ENCODE results near the gene RAP1GAP2.

Gene RAP1GAP2

DNA sequence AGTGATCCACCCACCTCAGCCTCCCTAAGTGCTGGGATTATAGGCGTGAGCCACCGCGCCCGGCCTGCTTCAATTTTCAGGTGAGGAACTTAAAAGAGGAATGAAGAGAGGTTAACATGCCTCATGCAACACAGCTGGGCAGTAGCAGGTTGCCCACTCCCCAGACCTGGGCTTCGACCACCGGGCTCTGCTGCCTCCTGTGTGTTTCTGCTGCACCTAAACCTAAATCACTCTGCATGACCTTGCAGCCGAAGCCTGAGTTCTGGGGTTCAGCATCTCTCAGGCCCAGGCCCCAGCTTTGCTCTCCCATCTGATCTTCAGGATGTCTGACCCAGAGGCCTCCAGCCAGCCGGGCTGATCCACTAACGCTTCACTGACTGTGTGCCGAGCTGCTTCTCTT, 154.6 kb downstream of the RAP1GAP2 start:
- DNase-seq: no peak

DNA sequence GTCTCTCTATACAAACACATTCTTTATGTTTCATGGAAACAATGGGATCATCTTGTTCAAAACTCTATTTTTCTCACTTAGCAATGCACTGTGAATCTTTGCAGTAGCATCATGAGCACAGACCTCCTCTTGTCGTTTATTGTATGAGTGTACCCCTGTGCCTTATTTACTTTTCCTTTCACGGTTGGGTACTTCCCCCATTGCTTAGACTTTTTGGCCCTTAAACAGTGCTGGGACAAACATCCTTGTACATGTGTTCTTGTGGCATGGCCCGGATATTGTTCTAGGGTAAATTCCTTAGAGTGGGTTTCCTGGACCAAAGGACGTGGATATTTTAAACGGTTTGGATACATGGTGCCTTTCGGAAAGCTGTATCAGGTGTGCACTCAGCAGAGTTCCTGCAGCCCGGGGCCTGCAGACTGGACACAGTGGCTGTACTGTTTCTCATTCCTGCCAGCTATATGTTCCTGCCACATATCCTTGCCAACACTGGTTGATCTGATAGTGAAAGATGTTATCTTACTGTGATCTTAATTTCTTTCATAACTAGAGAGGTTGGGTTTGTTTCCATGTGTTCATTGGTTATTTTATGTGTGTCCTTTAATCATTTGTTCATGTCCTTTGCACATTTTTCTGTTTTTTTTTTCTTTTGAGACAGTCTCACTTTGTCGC, 156.1 kb downstream of the RAP1GAP2 start:
- no peak for DNase-seq

DNA sequence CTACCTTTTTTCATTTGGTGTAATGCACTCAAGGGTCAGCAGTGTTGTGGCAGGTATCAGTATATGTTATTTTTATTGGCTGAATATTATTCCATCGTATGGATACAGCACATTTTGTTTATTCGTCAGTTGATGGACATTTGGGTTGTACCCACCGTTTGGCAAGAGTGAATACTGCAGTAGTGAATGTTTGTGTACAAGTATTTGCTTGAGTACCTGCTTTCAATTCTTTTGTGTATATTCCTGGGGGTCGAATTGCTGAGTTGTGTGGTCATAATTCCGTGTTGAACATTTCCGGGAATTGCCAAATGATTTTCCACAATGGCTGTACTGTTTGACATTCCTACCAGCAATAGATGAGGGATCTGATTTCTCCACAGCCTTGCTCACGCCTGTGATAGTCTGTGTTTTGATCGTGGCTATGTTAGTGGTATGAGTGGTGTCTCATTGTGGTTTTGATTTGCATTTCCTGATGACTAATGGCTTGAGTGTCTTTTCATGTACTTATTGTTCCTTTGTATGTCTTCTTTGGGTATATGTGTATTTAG, 158.7 kb downstream of the RAP1GAP2 start:
- no peak for DNase-seq

DNA sequence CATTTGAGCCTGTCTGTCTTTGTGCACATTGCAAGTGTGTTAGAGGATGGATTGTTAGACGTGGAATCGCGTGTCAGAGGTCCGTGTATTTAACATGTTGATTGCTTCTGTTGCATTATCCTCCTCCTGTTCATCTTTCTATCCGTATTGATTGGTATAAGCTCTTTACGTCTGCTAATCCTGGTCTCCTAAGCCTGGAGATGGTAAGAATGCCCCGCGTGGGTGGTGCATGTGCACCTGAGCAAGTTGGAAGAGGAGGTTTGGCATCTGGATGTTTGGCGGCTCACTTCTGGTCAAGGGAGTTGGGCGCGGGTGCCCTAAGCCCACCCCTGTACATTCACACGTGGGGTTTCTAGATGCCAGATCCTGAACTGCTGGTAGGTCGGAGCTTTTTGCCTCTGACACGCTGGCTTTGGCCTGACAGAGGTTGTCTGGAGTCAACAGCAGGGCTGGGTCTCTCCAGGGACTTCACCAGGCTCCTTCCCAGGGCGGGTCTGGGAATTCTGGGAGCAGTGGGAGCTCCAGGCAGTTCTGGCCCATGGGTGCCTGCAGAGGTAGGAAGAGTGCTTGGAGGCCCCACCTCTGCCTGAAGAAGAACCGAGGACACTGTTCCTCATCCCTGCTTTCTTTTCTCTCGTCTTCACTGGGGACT, 159.8 kb downstream of the RAP1GAP2 start:
- DNase-seq: no peak

DNA sequence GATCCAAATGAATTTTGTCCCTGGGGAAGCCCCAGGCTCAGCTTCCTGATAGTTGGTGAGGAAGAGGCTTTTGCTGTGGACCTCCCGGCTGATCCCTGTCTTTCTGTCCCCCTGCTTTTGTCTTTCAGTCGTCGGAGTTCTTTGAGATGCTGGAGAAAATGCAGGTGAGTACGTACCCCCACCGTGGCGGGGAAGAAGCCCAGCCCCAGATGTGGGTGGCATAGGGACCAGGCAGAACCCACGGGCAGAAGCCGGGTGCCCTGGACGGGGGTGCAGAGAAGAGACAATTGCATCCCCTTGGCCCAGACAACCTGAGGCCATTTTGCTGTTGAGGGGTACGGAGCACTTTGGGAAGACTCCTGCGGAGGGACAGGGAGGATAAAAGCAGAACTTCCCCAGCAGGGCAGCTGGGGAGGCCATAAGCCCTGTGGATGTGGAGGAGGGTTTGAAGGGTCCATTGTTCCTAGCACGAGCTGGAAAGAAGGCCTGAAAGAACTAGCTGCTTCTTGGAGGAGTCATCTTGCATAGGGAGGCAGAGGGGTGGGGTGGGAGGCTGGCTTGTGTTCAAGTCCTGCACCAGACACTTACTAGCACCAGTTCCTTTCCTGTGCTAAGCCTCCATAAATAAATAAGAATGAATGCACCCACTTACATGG, 161.5 kb downstream of the RAP1GAP2 start:
- no peak for DNase-seq

DNA sequence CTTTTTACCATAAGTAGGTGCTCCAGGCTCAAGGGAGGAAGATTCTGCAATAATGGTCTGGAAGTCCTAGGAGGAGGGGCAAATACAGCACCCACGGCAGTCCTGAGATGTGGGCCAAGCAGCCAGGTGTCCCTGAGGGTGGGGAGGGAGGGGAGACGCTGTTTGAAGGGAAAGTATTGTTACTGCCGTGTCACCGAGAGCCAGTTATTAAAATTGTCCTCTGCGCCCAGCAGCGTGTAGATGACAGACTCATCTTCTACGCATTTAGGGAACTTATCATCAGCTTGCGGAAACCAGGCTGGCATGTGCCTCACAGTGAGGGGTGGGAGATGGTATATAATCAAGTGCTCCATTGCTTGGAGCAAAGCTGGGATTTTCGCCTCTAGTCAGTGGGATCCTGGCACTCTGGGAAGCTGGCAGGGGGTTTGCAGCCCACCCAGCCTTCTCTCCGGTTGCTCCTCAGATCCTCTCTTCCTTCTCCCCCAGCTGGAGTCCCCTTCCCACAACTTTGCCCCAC, 162.5 kb downstream of the RAP1GAP2 start:
- no peak for DNase-seq

DNA sequence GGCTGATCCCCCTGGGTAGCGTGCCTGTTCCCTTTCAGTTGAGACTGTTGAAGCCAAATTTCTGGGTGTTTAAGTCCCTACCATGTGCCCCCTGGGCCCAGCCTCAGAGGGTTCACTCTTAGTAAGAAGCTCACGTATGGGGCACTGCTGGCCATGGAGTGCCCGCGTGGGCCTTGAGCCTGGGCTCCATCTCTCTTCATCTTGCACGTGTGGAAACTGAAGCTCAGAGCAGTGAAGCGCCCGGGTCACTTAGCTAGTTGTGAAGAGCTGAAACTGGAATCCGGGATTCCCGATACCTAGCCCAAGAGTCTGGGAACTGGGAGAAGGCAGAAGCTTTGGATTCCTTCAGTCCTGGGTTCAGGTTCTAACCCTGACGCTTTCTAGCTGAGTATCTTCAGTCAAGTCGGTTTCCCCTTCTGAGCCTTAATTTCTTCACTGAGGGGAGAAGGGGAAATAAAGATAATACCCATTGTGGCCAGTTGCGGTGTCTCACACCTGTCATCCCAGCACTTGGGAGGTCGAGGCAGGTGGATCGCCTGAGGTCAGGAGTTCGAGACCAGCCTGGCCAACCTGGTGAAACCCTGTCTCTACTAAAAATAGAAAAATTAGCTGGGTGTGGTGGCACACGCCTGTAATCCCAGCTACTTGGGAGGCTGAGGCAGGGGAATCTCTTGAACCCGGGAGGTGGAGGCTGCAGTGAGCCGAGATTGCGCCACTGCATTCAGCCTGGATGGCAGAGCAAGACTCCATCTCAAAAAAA, 163.3 kb downstream of the RAP1GAP2 start:
- DNase-seq: no peak

DNA sequence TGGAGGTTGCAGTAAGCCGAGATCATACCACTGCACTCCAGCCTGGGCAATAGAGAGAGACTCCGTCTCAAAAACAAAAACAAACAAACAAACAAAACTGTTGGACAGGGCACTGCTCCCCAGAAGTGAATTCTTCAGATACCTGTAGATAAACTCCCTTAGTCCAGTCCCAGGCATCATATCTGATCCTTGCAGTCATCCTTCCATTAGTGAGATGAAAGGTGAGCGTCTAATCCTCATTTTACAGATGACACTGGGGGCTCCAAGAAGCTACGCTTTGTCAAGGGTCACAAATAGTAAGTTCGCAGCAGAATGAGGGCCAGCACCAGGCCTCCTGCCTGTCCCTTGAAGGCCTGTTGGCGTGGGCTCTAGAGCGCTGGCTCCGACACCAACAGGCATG, 165.2 kb downstream of the RAP1GAP2 start:
- DNase-seq: no peak

DNA sequence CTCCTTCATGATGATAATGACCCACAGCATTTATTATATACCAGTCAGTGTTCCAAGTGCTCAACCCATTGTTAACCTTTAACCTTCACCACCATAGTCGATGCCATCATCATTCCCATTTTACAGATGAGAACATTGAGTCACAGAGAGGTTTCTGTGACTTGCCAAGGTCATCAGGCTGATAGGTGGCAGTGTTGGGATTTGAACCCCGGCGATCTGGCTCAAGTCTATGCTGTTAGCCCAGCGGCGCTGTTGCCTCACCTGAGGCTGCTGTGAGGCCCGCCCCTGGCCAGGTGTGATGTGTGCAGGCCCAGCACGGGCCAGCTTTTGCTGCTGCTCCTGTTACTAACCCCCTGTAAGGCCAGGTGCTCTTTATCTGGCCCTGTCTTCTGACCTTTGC, 166.0 kb downstream of the RAP1GAP2 start:
- DNase-seq: no peak

DNA sequence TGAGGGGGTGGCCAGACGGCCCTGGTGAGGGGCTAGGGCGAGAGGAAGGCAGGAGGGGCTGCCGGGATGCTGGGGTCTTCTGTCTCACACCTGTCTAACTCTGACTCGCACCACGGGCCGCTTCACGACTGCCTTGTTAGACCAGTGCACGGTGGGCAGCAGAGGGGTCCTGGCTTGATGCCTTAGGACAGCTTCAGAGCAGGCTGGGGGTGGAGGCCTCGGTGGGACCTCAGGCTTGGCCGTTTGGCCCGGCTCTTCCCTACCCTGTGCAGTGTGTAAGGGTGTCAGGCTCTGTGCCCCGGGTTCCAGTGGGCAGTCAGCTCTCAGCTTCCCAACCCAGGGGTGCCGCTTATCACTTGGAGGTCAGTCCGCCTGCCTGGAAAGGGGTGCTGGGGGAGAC, 166.5 kb downstream of the RAP1GAP2 start:
- DNase-seq: no peak

DNA sequence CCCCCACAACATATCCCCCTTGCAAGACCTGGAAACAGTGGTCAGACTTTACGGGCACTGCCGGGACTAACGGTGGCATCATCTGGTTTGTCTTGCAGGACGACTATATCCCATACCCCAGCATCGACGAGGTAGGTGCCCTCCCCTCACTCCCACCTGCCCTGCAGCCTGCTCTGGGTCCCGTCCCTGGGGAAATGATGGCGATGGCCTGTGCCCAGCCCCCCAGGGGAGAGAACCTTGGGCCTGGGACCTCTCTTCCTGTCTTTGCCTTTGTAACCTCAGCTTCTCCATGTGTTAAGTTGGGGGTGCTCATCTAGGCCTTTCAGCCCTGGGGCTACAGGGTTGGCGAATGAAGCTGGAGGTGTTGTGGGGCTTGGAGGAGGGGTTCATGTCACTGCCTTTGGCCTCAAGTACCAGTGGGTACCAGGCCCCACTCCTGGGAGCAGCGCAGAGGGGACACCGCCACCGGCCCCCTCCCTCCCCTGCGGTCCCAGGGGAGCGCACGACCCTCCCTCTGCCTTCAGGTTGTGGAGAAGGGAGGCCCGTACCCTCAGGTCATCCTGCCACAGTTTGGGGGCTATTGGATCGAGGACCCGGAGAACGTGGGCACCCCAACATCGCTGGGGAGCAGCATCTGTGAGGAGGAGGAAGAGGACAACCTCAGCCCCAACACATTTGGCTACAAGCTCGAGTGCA, 167.2 kb downstream of the RAP1GAP2 start:
- DNase-seq: no peak

DNA sequence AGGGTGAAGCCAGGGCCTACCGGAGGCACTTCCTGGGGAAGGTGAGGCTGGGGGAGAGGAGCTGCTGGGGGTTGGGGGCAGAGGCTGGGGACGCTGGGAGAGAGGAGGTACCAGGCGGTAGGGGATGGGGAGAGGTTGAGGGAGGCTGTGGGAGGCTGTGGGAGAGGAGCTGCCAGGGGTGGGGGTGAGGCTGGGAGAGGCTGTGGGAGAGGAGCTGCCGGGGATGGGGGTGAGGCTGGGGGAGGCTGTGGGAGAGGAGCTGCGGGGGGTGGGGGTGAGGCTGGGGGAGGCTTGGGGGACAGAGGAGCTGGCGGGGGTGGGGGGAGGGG, 167.8 kb downstream of the RAP1GAP2 start:
- no peak for DNase-seq

DNA sequence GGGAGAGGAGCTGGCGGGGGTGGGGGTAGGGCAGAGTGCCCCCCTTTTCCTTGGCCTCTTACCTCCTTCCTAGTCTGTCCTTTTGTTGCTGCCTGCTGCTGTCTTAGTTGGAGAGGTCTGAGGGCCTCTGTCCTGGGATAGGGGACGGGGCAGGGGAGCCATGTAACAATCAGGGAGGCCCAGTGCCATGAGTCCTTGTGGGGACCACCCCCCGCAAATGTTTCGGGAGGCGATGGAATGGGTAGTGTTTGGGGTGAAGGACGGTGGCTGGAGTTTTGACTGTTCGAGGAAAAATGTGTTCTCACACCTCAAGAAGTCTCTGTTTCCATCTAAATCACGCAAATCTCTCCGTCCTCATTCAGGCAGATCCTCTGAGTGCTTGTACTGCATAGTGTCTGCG, 168.1 kb downstream of the RAP1GAP2 start:
- DNase-seq: no peak

DNA sequence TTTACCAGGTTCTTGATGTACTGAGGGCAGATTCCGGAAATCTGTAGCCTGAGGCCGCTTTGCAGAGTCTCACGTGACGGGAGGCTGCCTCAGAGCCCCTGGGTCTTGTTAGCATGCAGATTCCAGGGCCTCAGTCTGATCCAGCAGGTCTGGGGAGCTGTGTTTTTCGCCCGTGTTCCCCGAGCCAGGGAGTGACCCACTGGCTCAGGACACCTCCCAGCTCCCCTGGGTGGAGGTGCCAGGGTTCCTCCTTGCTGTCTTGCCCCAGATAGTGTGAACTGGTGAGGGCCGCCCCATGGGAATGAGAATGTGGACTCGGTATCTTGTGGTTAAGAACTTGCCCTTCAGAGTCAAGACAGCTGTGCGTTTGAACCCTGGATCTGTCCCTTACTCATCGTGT, 168.6 kb downstream of the RAP1GAP2 start:
- DNase-seq: no peak

DNA sequence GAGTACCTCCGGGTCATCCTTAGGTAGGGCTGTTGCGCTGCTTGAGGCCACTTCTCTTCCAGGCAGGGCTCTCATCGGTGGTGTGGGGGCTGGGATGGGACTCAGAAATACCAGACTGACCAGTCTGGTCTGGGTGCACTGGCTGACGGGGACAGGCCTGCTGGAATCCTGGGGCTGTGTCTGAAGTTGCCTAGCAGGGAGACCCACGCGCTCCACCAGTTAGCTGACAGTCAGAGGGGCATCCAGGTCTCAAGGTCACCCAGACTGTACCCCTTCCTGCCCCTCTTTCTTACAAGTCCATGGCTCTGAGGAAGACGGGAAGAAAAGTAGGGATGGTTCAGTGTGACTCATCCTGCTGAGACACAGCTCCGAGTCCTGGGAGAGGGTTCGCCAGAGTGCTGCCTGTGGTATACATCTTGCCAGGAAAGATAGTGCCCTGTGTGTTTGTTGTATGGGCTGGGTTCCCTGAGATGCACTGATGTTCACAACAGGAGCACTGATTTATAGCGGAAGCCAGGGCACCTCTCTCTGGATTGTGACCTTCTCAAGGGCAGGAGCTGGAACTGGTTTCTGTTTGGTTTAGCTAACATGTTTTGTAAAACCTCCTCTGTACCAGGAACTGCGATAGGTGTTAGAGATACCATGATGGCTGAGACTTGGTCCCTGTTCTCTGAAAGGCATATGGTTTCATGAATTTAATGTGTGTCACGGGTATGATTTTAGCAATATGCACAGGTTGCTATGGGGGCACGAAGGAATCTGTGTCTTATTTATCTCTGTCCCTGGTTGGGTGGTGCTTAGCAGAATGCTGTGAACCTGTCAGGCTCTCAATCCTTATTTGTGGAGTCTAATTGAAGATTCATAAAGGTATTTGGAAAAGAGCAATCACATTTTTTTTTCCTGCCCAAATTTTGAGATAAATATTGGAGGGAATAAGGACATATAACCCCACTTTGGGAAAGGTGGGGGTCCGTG, 169.7 kb downstream of the RAP1GAP2 start:
- no peak for DNase-seq

DNA sequence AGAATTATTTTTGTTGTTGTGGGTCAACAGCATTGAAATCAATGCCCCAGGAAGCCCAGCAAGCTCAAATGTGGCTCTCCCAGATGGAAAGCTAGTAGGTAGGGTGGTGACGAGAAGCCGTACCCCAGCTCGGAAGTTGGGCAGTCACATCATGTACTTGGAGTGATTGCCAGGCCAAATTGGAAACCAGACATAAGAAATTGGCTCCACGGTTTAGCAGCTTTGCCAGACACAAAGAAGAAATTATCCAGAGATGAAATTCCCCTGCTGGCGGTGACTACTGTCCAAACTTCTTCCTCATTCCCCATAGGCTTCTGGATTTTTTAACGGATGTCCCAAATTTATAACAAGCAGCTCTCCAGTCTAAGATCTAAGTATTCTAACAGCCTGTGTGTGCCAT, 171.3 kb downstream of the RAP1GAP2 start:
- no peak for DNase-seq

DNA sequence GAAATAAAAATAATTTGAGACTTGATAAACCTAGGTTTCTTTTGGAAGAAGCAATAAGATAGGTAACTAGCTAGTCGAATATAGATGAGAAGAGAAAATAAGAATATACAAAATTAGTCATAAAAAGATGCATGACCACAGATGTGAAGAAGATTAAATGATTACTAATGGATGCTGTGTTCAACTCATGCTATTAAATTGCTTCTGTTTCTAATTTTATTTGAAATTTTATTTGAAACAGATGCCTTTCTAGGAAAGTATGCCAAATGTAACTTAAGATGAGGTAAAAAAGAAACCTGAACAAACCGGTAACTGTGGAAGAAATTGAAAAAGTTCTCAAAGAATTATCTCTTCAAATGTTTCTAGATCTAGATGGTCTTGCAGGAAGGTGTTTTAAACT, 175.6 kb downstream of the RAP1GAP2 start:
- DNase-seq: no peak

DNA sequence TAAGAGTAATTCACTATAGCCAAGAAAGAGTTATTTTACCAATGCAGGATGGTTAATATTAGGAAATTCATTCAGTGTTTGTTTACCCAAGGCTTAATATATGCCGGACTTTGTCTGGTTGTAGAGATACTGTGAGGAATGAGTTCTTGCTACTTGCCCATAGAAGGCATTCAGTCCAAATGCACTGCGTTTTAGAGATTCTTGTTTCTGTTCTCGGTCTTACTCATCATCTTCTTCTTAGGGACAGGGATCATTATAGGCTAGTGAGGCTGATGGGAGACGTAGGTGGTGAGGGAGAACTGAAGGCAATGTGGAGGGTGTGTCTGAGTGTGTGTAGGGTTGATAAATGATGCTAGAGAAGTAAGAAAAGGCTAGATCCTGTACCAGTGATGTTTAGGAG, 176.5 kb downstream of the RAP1GAP2 start:
- no peak for DNase-seq

DNA sequence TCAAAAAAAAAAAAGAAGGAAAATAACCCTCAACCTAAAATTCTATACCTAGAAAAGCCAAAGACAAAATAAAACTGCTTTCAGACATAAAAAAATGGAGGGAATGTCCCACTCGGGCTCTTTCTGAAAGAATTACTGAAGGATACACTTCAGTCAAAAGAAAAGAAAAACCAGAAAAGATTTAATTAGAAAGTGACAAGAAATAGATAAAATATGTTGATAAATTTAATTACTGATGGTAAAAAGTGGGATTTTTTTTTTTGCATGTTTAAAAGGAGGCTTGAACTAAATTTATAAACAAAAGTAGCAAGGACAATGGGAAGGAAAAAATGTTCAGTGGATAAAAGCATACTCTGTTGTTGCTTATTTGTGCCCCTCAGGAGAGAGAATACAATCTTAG, 178.1 kb downstream of the RAP1GAP2 start:
- no peak for DNase-seq

DNA sequence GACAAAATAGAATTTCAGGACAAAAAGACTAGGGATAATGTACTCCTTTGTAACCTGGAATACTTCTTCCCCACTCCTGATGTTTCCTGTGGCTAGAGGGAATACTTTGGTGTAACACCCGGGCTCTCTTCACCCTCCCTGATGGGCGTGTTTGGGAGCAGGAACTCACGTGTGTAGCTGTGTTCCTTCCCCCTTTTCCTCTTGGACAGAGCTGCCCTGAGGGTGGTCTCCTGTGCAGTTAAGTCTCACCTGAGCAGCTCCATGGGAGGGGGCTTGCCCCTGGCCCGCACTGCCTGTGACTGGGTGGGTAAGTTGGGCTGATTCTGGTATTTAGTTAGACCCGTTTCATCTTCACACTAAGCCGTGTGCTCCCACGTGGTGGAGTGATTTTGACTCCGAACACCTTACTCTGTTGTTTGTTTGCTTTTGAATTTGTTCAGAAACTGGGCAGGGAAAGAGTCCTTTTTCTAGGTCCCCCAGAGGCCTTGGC, 179.3 kb downstream of the RAP1GAP2 start:
- DNase-seq: no peak

DNA sequence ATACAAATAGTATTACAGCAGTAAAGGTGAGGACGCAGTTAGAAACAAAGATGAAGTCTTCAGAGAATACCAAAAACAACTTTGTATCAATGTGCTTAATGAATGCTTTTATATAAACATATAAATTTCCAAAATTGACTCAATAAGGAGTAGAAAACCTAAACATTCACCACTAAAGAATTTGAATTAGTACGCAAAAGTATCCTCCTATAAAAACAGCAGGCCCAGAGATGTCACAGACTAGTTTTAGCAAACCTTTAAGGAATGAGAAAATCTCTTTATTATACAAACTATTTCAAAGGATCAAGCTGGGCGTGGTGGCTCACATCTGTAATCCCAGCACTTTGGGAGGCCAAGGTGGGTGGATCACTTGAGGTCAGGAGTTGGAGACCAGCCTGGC, 180.9 kb downstream of the RAP1GAP2 start:
- no peak for DNase-seq

Measured in NCI-H345 (cell line).